Subcutaneous adipose tissue (tissue), 4 donors: ENCODE results near the gene PAWR. TPM values are rescaled to one million over a fixed set of nuclear protein-coding genes. Genes with fewer than 3 reads are reported as not detected.

Experiments
- CTCF ChIP-seq: fragments of 450-650 bp; IDR thresholded peaks from one replicate; pipeline ENCODE4 v1.5.1; 2016; ENCODE audit warnings: low read depth, mild to moderate bottlenecking, control low read depth, antibody characterized with exemption, moderate library complexity
- total RNA-seq, 4 donors: library from RNA; depleted of rRNA; stranded (reverse); fragments of >200 nt; gene quantifications; one replicate each; pipeline ENCODE4 v1.1.0, GENCODE V29; 2016

PAWR gene
- total RNA-seq, 4 donors from 2014 or later = 15.4 to 34.7 (median 25.0) TPM

- no peak for TF ChIP-seq CTCF
These were observed 46.2 kb downstream of the PAWR start for GRCh38 chr12:79644274-79645234.

GRCh38 chr12:79643821-79644220, 46.9 kb downstream of the PAWR start:
- TF ChIP-seq CTCF = no peak

- no peak for TF ChIP-seq CTCF
These were observed 52.3 kb downstream of the PAWR start for GRCh38 chr12:79638490-79638889.

GRCh38 chr12:79637093-79637492, 53.7 kb downstream of the PAWR start:
- TF ChIP-seq CTCF = no peak

GRCh38 chr12:79635676-79636075, 55.1 kb downstream of the PAWR start:
- no peak for TF ChIP-seq CTCF

- no peak for TF ChIP-seq CTCF
These were observed 55.8 kb downstream of the PAWR start for GRCh38 chr12:79634957-79635471.

- no peak for TF ChIP-seq CTCF
These were observed 61.2 kb downstream of the PAWR start for GRCh38 chr12:79629561-79629960.
